ENCODE data around the gene ERCC1.

The ERCC1 gene

GRCh38 chr19:45364696-45365095 lies 59.0 kb downstream of the ERCC1 start:
- DNase-seq (ENCODE audit: low read depth) = no peak

GRCh38 chr19:45363861-45364459 lies 59.8 kb downstream of the ERCC1 start:
- no peak for DNase-seq (ENCODE audit: low read depth)

- no peak for DNase-seq (ENCODE audit: low read depth)
Observed at GRCh38 chr19:45362291-45362690, 61.4 kb downstream of the ERCC1 start.

GRCh38 chr19:45361608-45362007 lies 62.1 kb downstream of the ERCC1 start:
- no peak for DNase-seq (ENCODE audit: low read depth)

- DNase-seq (ENCODE audit: low read depth) = no peak
Observed at GRCh38 chr19:45358213-45358792, 65.4 kb downstream of the ERCC1 start.

GRCh38 chr19:45357445-45357783 lies 66.3 kb downstream of the ERCC1 start:
- no peak for DNase-seq (ENCODE audit: low read depth)
